ENCODE data around the gene NR1H3.

The NR1H3 gene

DNA sequence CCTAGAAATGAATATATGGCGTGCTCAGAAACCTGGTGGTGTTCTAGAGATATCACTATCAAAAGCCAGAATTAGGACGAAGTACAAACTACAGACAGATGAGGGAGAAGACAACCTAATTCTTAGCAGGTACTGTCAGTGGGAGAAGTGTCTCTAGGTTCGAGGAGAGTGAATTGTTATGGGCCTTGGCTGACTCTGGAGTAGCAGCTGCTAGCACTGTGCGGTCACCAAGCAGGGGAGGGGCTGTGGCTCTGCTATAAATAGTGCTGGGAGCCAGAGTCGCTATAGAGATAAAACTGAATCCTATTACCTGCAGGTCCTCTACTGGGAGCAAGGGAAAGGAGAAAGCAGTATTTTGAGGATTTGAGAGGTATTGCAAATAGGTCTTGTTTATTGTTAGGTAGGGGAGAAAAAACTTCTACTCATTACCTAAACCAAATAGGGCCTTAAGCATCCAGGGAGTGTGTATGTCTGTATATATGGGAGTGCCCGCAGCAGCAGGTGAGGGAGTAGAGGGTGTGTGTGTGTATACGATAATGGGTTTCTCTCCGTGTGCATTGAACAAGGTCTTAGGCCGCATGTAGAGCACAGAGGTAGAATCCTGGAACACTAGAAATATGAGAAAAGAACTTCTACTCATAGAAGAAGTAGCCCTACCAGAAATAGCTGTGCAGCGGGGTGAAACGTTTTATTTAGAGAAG is 14.3 kb downstream of the NR1H3 start:
- Histone ChIP-seq H3K9me3 (ENCODE audit: insufficient read depth, low read length) (no peaks in the 10 kb centered on the region), H3K9ac (ENCODE audit: low read length) (peak overlapping the region; percentile 65)

DNA sequence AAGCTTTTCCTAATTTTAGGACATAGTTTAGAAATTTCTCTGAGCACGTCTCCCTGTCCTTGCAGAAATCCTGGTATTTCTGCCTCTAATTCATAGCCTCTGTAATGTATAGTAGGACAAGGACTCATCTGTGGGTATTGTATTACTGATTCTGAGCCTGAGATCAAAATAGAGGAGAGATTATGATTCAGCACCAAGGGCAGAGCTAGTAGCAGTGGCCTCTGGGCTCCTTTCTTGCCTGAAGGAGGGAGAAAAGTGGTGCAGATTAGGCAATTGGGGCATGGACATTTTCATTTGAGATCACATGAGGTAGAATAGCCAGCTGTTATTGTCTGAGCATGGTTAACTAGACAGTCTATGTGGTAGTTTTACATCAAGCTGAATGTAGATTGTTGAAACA is 14.9 kb downstream of the NR1H3 start:
- Histone ChIP-seq H3K27ac (ENCODE audit: low read depth, low read length) (peak overlapping the region; percentile 39; the same call in 1 of the 2 replicates), H3K79me2 (ENCODE audit: insufficient read depth, low read length) (peaks cover 45% of the 10 kb centered on the region), H3K9me3 (ENCODE audit: insufficient read depth, low read length) (no peaks in the 10 kb centered on the region), H3K27me3 (ENCODE audit: low read length) (no peaks in the 10 kb centered on the region), H4K20me1 (ENCODE audit: low read depth, low read length) (peaks cover 13% of the 10 kb centered on the region; the same call in 1 of the 2 replicates), H3K9ac (ENCODE audit: low read length) (0 out of 2 replicates have a peak overlapping the region, but pooled peaks have one; percentile 65), H3K36me3 (ENCODE audit: low read length) (peaks cover 7% of the 10 kb centered on the region; the same call in 1 of the 2 replicates), H3F3A (ENCODE audit: insufficient read depth) (peaks cover 24% of the 10 kb centered on the region), H3K9me2 (replicated peaks; ENCODE audit: insufficient read depth, low read length) (no peaks in the 10 kb centered on the region), H3K4me3 (ENCODE audit: insufficient read depth, low read length, poor library complexity, severe bottlenecking) (no peak overlapping the region), H3K4me2 (ENCODE audit: low read depth, low read length, poor library complexity, severe bottlenecking) (peak overlapping the region; percentile 74), H2AFZ (ENCODE audit: low read depth, low read length, severe bottlenecking) (no peak overlapping the region)
- TF ChIP-seq EZH2phosphoT487 (conservative IDR thresholded peaks at IDR 0.05; ENCODE audit: low read length): no peak
- TF ChIP-seq, protein P1, sequence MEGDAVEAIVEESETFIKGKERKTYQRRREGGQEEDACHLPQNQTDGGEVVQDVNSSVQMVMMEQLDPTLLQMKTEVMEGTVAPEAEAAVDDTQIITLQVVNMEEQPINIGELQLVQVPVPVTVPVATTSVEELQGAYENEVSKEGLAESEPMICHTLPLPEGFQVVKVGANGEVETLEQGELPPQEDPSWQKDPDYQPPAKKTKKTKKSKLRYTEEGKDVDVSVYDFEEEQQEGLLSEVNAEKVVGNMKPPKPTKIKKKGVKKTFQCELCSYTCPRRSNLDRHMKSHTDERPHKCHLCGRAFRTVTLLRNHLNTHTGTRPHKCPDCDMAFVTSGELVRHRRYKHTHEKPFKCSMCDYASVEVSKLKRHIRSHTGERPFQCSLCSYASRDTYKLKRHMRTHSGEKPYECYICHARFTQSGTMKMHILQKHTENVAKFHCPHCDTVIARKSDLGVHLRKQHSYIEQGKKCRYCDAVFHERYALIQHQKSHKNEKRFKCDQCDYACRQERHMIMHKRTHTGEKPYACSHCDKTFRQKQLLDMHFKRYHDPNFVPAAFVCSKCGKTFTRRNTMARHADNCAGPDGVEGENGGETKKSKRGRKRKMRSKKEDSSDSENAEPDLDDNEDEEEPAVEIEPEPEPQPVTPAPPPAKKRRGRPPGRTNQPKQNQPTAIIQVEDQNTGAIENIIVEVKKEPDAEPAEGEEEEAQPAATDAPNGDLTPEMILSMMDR (IDR thresholded peaks at IDR 0.05; ENCODE audit: insufficient read depth, low read length, poor library complexity, severe bottlenecking): no peak

More for the DNA sequence above, 14.3 kb downstream of the NR1H3 start:
- Histone ChIP-seq H3K27me3 (ENCODE audit: low read length) (no peaks in the 10 kb centered on the region), H3K4me2 (ENCODE audit: low read depth, low read length, poor library complexity, severe bottlenecking) (peak overlapping the region; percentile 74), H3K36me3 (ENCODE audit: low read length) (0 out of 2 replicates have a peak, but pooled peaks cover 4% of the 10 kb centered on the region), H3K27ac (ENCODE audit: low read depth, low read length) (peak overlapping the region; percentile 39), H3K79me2 (ENCODE audit: insufficient read depth, low read length) (peaks cover 45% of the 10 kb centered on the region), H2AFZ (ENCODE audit: low read depth, low read length, severe bottlenecking) (no peak overlapping the region), H4K20me1 (ENCODE audit: low read depth, low read length) (peaks cover 13% of the 10 kb centered on the region; the same call in 1 of the 2 replicates), H3K9me2 (replicated peaks; ENCODE audit: insufficient read depth, low read length) (no peaks in the 10 kb centered on the region), H3F3A (ENCODE audit: insufficient read depth) (peaks cover 24% of the 10 kb centered on the region), H3K4me3 (ENCODE audit: insufficient read depth, low read length, poor library complexity, severe bottlenecking) (peak overlapping the region; percentile 76)
- TF ChIP-seq EZH2phosphoT487 (conservative IDR thresholded peaks at IDR 0.05; ENCODE audit: low read length): no peak
- TF ChIP-seq, protein P1 (IDR thresholded peaks at IDR 0.05; ENCODE audit: insufficient read depth, low read length, poor library complexity, severe bottlenecking): no peak

- Histone ChIP-seq H3K4me3 (ENCODE audit: insufficient read depth, low read length, poor library complexity, severe bottlenecking) (no peak overlapping the region), H3K4me2 (ENCODE audit: low read depth, low read length, poor library complexity, severe bottlenecking) (no peak overlapping the region), H2AFZ (ENCODE audit: low read depth, low read length, severe bottlenecking) (no peak overlapping the region), H3K27me3 (ENCODE audit: low read length) (no peaks in the 10 kb centered on the region), H3K9ac (ENCODE audit: low read length) (no peak overlapping the region), H3K9me3 (ENCODE audit: insufficient read depth, low read length) (no peaks in the 10 kb centered on the region), H4K20me1 (ENCODE audit: low read depth, low read length) (peaks cover 13% of the 10 kb centered on the region; the same call in 1 of the 2 replicates), H3K79me2 (ENCODE audit: insufficient read depth, low read length) (peaks cover 45% of the 10 kb centered on the region), H3K9me2 (replicated peaks; ENCODE audit: insufficient read depth, low read length) (no peaks in the 10 kb centered on the region), H3K36me3 (ENCODE audit: low read length) (peaks cover 16% of the 10 kb centered on the region; the same call in 1 of the 2 replicates), H3K27ac (ENCODE audit: low read depth, low read length) (no peak overlapping the region), H3F3A (ENCODE audit: insufficient read depth) (peaks cover 18% of the 10 kb centered on the region)
- TF ChIP-seq, protein P1 (IDR thresholded peaks at IDR 0.05; ENCODE audit: insufficient read depth, low read length, poor library complexity, severe bottlenecking): no peak
- no peak for TF ChIP-seq EZH2phosphoT487 (conservative IDR thresholded peaks at IDR 0.05; ENCODE audit: low read length)
These were observed 16.9 kb downstream of the NR1H3 start for GRCh38 chr11:47274495-47275235.

Data from SU-DHL-6 (cell line).